ENCODE results near the gene PDE7B.

The PDE7B gene

GRCh38 chr6:136181861-136182260 is 330.4 kb downstream of the PDE7B start:
- no peak for TF ChIP-seq CTCF (conservative IDR thresholded peaks at IDR 0.05; ENCODE audit: low read depth, low read length)
- H2AFZ ChIP-seq (ENCODE audit: low read depth) = no peak overlapping the region

GRCh38 chr6:136184738-136185137 is 333.2 kb downstream of the PDE7B start:
- no peak for TF ChIP-seq CTCF (conservative IDR thresholded peaks at IDR 0.05; ENCODE audit: low read depth, low read length)
- Histone ChIP-seq H3K4me1 (ENCODE audit: low read depth, poor library complexity, severe bottlenecking) (no peaks in the 10 kb centered on the region), H2AFZ (ENCODE audit: low read depth) (no peak overlapping the region), H3K4me2 (no peak overlapping the region), H3K9ac (no peak overlapping the region), H3K27me3 (ENCODE audit: insufficient read depth, low read depth) (no peaks in the 10 kb centered on the region), H3K27ac (no peak overlapping the region), H3K79me2 (ENCODE audit: insufficient read depth, low read depth) (no peaks in the 10 kb centered on the region), H3K36me3 (ENCODE audit: insufficient read depth) (no peaks in the 10 kb centered on the region), H4K20me1 (ENCODE audit: insufficient read depth) (no peaks in the 10 kb centered on the region), H3K4me3 (IDR thresholded peaks at IDR 0.05; ENCODE audit: insufficient read depth, low read depth, low read length) (no peak overlapping the region)

More at GRCh38 chr6:136181861-136182260, 330.4 kb downstream of the PDE7B start:
- Histone ChIP-seq H3K4me2 (no peak overlapping the region), H3K4me3 (IDR thresholded peaks at IDR 0.05; ENCODE audit: insufficient read depth, low read depth, low read length) (no peak overlapping the region), H3K27me3 (ENCODE audit: insufficient read depth, low read depth) (no peaks in the 10 kb centered on the region), H3K4me1 (ENCODE audit: low read depth, poor library complexity, severe bottlenecking) (no peaks in the 10 kb centered on the region), H3K79me2 (ENCODE audit: insufficient read depth, low read depth) (no peaks in the 10 kb centered on the region), H4K20me1 (ENCODE audit: insufficient read depth) (no peaks in the 10 kb centered on the region), H3K27ac (no peak overlapping the region), H3K9ac (no peak overlapping the region), H3K36me3 (ENCODE audit: insufficient read depth) (no peaks in the 10 kb centered on the region)

GRCh38 chr6:136186363-136186762 is 334.9 kb downstream of the PDE7B start:
- Histone ChIP-seq H2AFZ (ENCODE audit: low read depth) (no peak overlapping the region), H3K4me1 (ENCODE audit: low read depth, poor library complexity, severe bottlenecking) (no peaks in the 10 kb centered on the region), H4K20me1 (ENCODE audit: insufficient read depth) (no peaks in the 10 kb centered on the region), H3K27ac (no peak overlapping the region), H3K27me3 (ENCODE audit: insufficient read depth, low read depth) (no peaks in the 10 kb centered on the region), H3K4me3 (IDR thresholded peaks at IDR 0.05; ENCODE audit: insufficient read depth, low read depth, low read length) (no peak overlapping the region), H3K79me2 (ENCODE audit: insufficient read depth, low read depth) (no peaks in the 10 kb centered on the region), H3K4me2 (no peak overlapping the region), H3K9ac (no peak overlapping the region), H3K36me3 (ENCODE audit: insufficient read depth) (no peaks in the 10 kb centered on the region)
- no peak for TF ChIP-seq CTCF (conservative IDR thresholded peaks at IDR 0.05; ENCODE audit: low read depth, low read length)

GRCh38 chr6:136188486-136188885 is 337.0 kb downstream of the PDE7B start:
- Histone ChIP-seq H3K27me3 (ENCODE audit: insufficient read depth, low read depth) (no peaks in the 10 kb centered on the region), H3K27ac (no peak overlapping the region), H3K4me3 (IDR thresholded peaks at IDR 0.05; ENCODE audit: insufficient read depth, low read depth, low read length) (no peak overlapping the region), H3K4me1 (ENCODE audit: low read depth, poor library complexity, severe bottlenecking) (no peaks in the 10 kb centered on the region), H4K20me1 (ENCODE audit: insufficient read depth) (no peaks in the 10 kb centered on the region), H3K36me3 (ENCODE audit: insufficient read depth) (no peaks in the 10 kb centered on the region), H3K4me2 (no peak overlapping the region), H2AFZ (ENCODE audit: low read depth) (no peak overlapping the region), H3K79me2 (ENCODE audit: insufficient read depth, low read depth) (no peaks in the 10 kb centered on the region), H3K9ac (no peak overlapping the region)
- TF ChIP-seq CTCF (conservative IDR thresholded peaks at IDR 0.05; ENCODE audit: low read depth, low read length) = no peak
